HUES64 (cell line): Measurements from ENCODE around the gene GPS1.

ENCODE experiments used
- H3K27ac ChIP-seq: 2 replicates; pipeline ENCODE4 v1.7.0; 2013; ENCODE audit warnings: low read depth, low read length, inconsistent platforms
- H3K27me3 ChIP-seq: 2 replicates; pipeline ENCODE4 v1.6.1; 2013; ENCODE audit warnings: mild to moderate bottlenecking, low read length; ENCODE audit not compliant: insufficient read depth
- H3K36me3 ChIP-seq: 2 replicates; pipeline ENCODE4 v1.6.1; 2013; ENCODE audit warnings: mild to moderate bottlenecking, low read length; ENCODE audit not compliant: insufficient read depth
- H3K4me1 ChIP-seq: 2 replicates; pipeline ENCODE4 v1.6.1; 2013; ENCODE audit warnings: mild to moderate bottlenecking, low read length, moderate library complexity; ENCODE audit not compliant: insufficient read depth
- H3K4me3 ChIP-seq: 2 replicates; pipeline ENCODE4 v1.5.1; 2013; ENCODE audit warnings: mild to moderate bottlenecking, low read length, moderate library complexity
- H3K9ac ChIP-seq: 2 replicates; pipeline ENCODE4 v1.6.1; 2013; ENCODE audit warnings: mild to moderate bottlenecking, low read depth, low read length
- H3K9me3 ChIP-seq: 2 replicates; pipeline ENCODE4 v1.6.1; 2013; ENCODE audit warnings: low read depth, low read length; ENCODE audit not compliant: insufficient read depth
- WGBS: fragments of 150-250, 120-280 bp; methylation state at CpG from one replicate; pipeline ENCODE4 v1.1.7; 2013; ENCODE audit warnings: missing lambda C conversion rate; 5-methylcytosine and 5-hydroxymethylcytosine counted together

GPS1 gene

GRCh38 chr17:82054351-82055022 is 2.8 kb downstream of the GPS1 start:
- Histone ChIP-seq H3K27ac (no peak overlapping the region), H3K4me1 (no peaks in the 10 kb centered on the region), H3K36me3 (peaks cover 66% of the 10 kb centered on the region), H3K9ac (no peak overlapping the region), H3K27me3 (no peaks in the 10 kb centered on the region), H3K9me3 (no peaks in the 10 kb centered on the region), H3K4me3 (no peak overlapping the region)
- 95% methylated on average over 38 of the region's 38 CpGs for WGBS

- WGBS: 88% methylated on average over 26 of the region's 26 CpGs
- Histone ChIP-seq H3K9me3 (no peaks in the 10 kb centered on the region), H3K27me3 (no peaks in the 10 kb centered on the region), H3K27ac (no peak overlapping the region), H3K4me1 (no peaks in the 10 kb centered on the region), H3K4me3 (no peak overlapping the region), H3K9ac (no peak overlapping the region), H3K36me3 (peaks cover 67% of the 10 kb centered on the region)
Observed at GRCh38 chr17:82055023-82055964, 3.6 kb downstream of the GPS1 start.

- Histone ChIP-seq H3K27ac (no peak overlapping the region), H3K36me3 (peaks cover 76% of the 10 kb centered on the region), H3K9me3 (no peaks in the 10 kb centered on the region), H3K27me3 (no peaks in the 10 kb centered on the region), H3K9ac (no peak overlapping the region), H3K4me3 (no peak overlapping the region), H3K4me1 (no peaks in the 10 kb centered on the region)
- WGBS: 95% methylated on average over 28 of the region's 28 CpGs
Observed at GRCh38 chr17:82055965-82056728, 4.4 kb downstream of the GPS1 start.

- no peaks in the 10 kb centered on the region for H3K27me3 ChIP-seq
- H3K4me1 ChIP-seq: no peaks in the 10 kb centered on the region
- no peak overlapping the region for H3K27ac ChIP-seq
- no peak overlapping the region for H3K4me3 ChIP-seq
- H3K9ac ChIP-seq: no peak overlapping the region
- WGBS: 94% methylated on average over 29 of the region's 29 CpGs
- peaks cover 82% of the 10 kb centered on the region for H3K36me3 ChIP-seq
- no peaks in the 10 kb centered on the region for H3K9me3 ChIP-seq
Observed at GRCh38 chr17:82056729-82057621, 5.3 kb downstream of the GPS1 start.

- Histone ChIP-seq H3K9ac (no peak overlapping the region), H3K27ac (no peak overlapping the region), H3K4me1 (no peaks in the 10 kb centered on the region), H3K27me3 (no peaks in the 10 kb centered on the region), H3K36me3 (peaks cover 93% of the 10 kb centered on the region), H3K4me3 (no peak overlapping the region), H3K9me3 (no peaks in the 10 kb centered on the region)
- 91% methylated on average over 17 of the region's 17 CpGs for WGBS
Observed at GRCh38 chr17:82058230-82058854, 6.6 kb downstream of the GPS1 start.

GRCh38 chr17:82058855-82059249 is 7.2 kb downstream of the GPS1 start:
- Histone ChIP-seq H3K27ac (no peak overlapping the region), H3K9ac (no peak overlapping the region), H3K27me3 (no peaks in the 10 kb centered on the region), H3K4me1 (no peaks in the 10 kb centered on the region), H3K9me3 (no peaks in the 10 kb centered on the region), H3K4me3 (no peak overlapping the region), H3K36me3 (peaks cover 93% of the 10 kb centered on the region)
- WGBS: 94% methylated on average over 10 of the region's 10 CpGs

- no peak overlapping the region for H3K4me3 ChIP-seq
- H3K4me1 ChIP-seq: no peaks in the 10 kb centered on the region
- no peak overlapping the region for H3K9ac ChIP-seq
- H3K27ac ChIP-seq: no peak overlapping the region
- WGBS: 94% methylated on average over 19 of the region's 19 CpGs
- peaks cover 92% of the 10 kb centered on the region for H3K36me3 ChIP-seq
- no peaks in the 10 kb centered on the region for H3K9me3 ChIP-seq
- H3K27me3 ChIP-seq: no peaks in the 10 kb centered on the region
Observed at GRCh38 chr17:82059272-82060000, 7.7 kb downstream of the GPS1 start.

GRCh38 chr17:82060001-82060380 is 8.3 kb downstream of the GPS1 start:
- Histone ChIP-seq H3K27ac (no peak overlapping the region), H3K36me3 (peaks cover 86% of the 10 kb centered on the region), H3K9me3 (no peaks in the 10 kb centered on the region), H3K27me3 (no peaks in the 10 kb centered on the region), H3K4me3 (no peak overlapping the region), H3K4me1 (no peaks in the 10 kb centered on the region), H3K9ac (no peak overlapping the region)
- WGBS: 97% methylated on average over 16 of the region's 16 CpGs

- Histone ChIP-seq H3K4me3 (no peak overlapping the region), H3K36me3 (peaks cover 82% of the 10 kb centered on the region), H3K27me3 (no peaks in the 10 kb centered on the region), H3K4me1 (no peaks in the 10 kb centered on the region), H3K9me3 (no peaks in the 10 kb centered on the region), H3K27ac (no peak overlapping the region), H3K9ac (no peak overlapping the region)
- WGBS: 89% methylated on average over 14 of the region's 14 CpGs
Observed at GRCh38 chr17:82060614-82061013, 8.9 kb downstream of the GPS1 start.
